Measurements from ENCODE around the gene AHR.

AHR gene

DNA sequence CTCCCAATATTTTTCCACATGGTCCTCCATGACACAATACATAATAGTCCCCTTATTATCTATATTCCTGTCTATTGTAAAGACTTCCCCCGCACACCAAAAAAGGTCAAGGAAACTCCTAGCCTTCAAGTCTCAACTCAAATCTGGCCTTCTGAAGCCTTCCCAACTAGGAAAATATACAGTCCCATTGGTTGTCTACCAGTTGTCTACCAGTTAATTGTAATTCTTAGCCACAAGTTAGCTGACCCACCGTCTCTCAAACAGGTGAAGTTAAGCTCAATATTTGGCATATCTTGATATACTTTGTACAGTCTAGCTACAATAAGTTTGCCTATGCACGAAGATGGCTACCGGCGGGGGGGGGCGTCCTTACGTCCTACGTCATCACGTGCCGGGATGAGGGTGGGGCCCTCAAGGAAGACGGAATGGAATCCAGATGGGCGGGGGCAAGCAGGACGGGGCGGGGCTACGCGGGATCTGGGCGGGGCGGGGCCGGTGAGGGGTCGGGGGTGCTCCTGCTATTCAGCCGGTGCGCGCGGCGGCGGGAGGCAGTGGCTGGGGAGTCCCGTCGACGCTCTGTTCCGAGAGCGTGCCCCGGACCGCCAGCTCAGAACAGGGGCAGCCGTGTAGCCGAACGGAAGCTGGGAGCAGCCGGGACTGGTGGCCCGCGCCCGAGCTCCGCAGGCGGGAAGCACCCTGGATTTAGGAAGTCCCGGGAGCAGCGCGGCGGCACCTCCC, at the start of gene AHR:
AHR (plus strand) TSS at position 551 of the 738 bp plus-strand sequence. CDS start 613 bp downstream, outside the sequence.
- peaks cover 4% of the 10 kb centered on the region for H3K4me1 ChIP-seq
- peaks cover 4% of the 10 kb centered on the region for H3K27me3 ChIP-seq (ENCODE audit: low read depth)
- in situ Hi-C loops (cut with MboI; ENCODE audit: low sequenced_read_pairs), result no loop called here
- peak; percentile 81 to 92 for DNase-seq (ENCODE audit: low spot score in 2 of 2)
- no peaks in the 10 kb centered on the region for H3K36me3 ChIP-seq (replicated peaks)
- H3K4me3 ChIP-seq, result peak within 1 kb of the TSS; percentile 48
- peaks cover 7% of the 10 kb centered on the region; the same call in 1 of the 2 replicates for H3K9me3 ChIP-seq

GRCh38 chr7:17253885-17254284, 44.6 kb upstream of the AHR start:
- in situ Hi-C loops (cut with MboI; ENCODE audit: low sequenced_read_pairs), result no loop called here

DNA sequence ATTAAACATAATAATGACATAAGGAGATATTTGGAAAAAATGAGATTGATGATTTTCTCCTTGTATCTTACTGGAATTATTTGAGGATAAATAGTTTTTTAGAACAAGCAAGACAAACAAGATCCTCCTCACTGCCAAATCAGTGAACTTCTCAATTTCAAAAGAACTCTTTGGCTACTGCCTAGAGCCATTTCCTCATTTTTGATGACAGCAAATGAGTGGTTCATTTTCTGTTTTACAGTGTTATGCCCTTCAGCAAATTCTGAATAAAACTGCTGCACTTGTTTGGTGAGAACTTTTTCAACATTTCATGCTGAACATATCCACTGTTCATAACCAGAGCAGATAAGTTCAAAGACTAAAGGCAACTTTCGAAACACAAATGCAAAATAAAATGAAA, 42.5 kb upstream of the AHR start:
- DNase-seq (ENCODE audit: low spot score in 2 of 2), result no peak
- Histone ChIP-seq H3K9me3 (no peaks in the 10 kb centered on the region), H3K27me3 (ENCODE audit: low read depth) (no peaks in the 10 kb centered on the region), H3K4me1 (no peaks in the 10 kb centered on the region), H3K4me3 (no peak overlapping the region), H3K36me3 (replicated peaks) (no peaks in the 10 kb centered on the region)
- in situ Hi-C loops (cut with MboI; ENCODE audit: low sequenced_read_pairs), result no loop called here

More at GRCh38 chr7:17253885-17254284, 44.6 kb upstream of the AHR start:
- Histone ChIP-seq H3K9me3 (no peaks in the 10 kb centered on the region), H3K36me3 (replicated peaks) (no peaks in the 10 kb centered on the region), H3K4me3 (no peak overlapping the region), H3K27me3 (ENCODE audit: low read depth) (no peaks in the 10 kb centered on the region), H3K4me1 (no peaks in the 10 kb centered on the region)
- no peak for DNase-seq (ENCODE audit: low spot score in 2 of 2)

- H3K36me3 ChIP-seq (replicated peaks), result no peaks in the 10 kb centered on the region
- in situ Hi-C loops (cut with MboI; ENCODE audit: low sequenced_read_pairs), result no loop called here
These were observed 42.1 kb upstream of the AHR start for GRCh38 chr7:17256375-17256774.

GRCh38 chr7:17266565-17266964, 31.9 kb upstream of the AHR start:
- no peaks in the 10 kb centered on the region for H3K36me3 ChIP-seq (replicated peaks)
- in situ Hi-C loops (cut with MboI; ENCODE audit: low sequenced_read_pairs), result no loop called here
- no peak overlapping the region for H3K4me3 ChIP-seq
- no peaks in the 10 kb centered on the region for H3K4me1 ChIP-seq
- no peaks in the 10 kb centered on the region; the same call in 1 of the 2 replicates for H3K9me3 ChIP-seq
- no peak for DNase-seq (ENCODE audit: low spot score in 2 of 2)
- H3K27me3 ChIP-seq (ENCODE audit: low read depth), result no peaks in the 10 kb centered on the region

More at GRCh38 chr7:17256375-17256774, 42.1 kb upstream of the AHR start:
- Histone ChIP-seq H3K27me3 (ENCODE audit: low read depth) (no peaks in the 10 kb centered on the region), H3K9me3 (no peaks in the 10 kb centered on the region), H3K4me3 (no peak overlapping the region), H3K4me1 (no peaks in the 10 kb centered on the region)
- no peak for DNase-seq (ENCODE audit: low spot score in 2 of 2)

- no peaks in the 10 kb centered on the region for H3K36me3 ChIP-seq (replicated peaks)
- no peak for DNase-seq (ENCODE audit: low spot score in 2 of 2)
- in situ Hi-C loops (cut with MboI; ENCODE audit: low sequenced_read_pairs), result no loop called here
- H3K4me3 ChIP-seq, result no peak overlapping the region
- no peaks in the 10 kb centered on the region; the same call in 1 of the 2 replicates for H3K9me3 ChIP-seq
- no peaks in the 10 kb centered on the region for H3K4me1 ChIP-seq
- peaks cover 3% of the 10 kb centered on the region for H3K27me3 ChIP-seq (ENCODE audit: low read depth)
These were observed 28.9 kb upstream of the AHR start for GRCh38 chr7:17269341-17270221.

DNA sequence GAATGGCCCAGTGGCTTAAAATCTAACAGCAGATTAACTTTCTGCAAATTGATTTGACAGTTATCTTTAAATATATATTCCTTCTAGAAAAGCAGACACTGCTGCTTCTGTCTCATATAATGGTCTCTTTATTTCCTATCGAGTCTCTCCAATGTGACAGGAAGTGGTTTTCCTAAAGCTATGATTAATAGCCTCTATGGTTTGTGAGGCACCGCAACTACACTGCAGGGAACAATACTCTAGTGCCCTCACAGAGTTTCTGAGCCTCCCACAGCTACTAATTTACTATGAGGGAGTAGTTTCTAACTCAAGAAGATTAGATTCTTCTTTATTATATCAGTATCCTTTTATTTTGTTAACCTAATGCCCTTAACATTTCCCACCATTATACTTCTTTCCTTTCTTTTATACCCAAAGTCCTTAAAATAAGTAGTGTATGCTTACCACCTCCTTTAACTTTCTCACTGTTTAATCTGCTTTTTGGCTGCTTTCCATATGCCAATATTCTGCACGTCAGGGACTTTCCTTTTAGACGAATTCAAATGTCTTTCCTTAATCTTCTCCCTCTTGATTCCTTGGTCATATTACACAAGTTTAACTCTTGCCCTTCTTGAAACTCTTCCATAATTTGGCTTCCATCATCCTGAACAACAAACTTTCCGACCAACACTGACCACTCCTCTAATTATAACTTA, 23.8 kb upstream of the AHR start:
- DNase-seq (ENCODE audit: low spot score in 2 of 2), result no peak
- H3K4me1 ChIP-seq, result no peaks in the 10 kb centered on the region
- H3K4me3 ChIP-seq, result no peak overlapping the region
- H3K27me3 ChIP-seq (ENCODE audit: low read depth), result peaks cover 10% of the 10 kb centered on the region
- no peaks in the 10 kb centered on the region for H3K9me3 ChIP-seq
- in situ Hi-C loops (cut with MboI; ENCODE audit: low sequenced_read_pairs), result no loop called here
- no peaks in the 10 kb centered on the region for H3K36me3 ChIP-seq (replicated peaks)

DNA sequence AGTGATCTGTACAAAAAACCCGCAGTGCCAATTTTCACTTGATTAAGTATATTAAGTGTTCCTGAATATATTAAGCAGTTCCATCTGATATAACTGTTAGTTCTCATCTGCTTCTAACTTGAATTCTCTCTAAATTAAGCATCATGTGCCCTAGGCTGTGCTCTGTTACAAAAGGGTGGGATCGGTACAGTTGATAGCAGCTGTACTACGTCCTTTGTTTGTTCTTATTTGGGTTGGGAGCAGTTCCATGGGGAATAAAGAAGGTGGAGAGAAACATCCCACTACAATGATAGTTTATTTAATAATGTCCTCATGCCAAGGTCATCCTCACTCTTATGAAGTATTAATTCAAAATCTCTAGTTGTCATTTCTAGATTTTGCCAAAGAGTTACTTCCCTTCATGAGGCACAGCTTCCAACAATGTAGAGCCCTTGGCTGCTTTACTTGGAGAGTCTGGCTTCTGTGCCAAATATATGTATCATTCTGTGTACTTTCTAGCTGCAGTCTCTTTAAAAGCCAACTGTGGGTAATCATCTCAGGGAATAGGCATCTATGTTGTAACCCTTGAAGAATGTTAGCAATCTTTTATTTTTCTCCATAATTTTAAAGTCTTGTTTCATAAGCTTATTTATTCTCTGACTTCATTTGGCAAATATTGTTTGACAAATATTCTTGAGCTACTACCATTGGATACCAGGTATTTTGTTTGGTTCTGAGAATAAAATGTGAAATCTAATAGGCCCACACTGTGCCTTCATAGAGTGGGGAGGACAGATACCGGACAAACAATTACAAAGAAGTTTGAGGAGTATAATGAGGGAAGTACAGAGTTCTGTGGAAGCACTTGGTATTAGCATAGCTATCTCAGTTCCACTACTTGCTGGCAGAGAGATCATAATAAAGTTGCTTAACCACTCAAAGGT, 22.4 kb upstream of the AHR start:
- Histone ChIP-seq H3K9me3 (no peaks in the 10 kb centered on the region), H3K4me3 (no peak overlapping the region), H3K27me3 (ENCODE audit: low read depth) (peaks cover 10% of the 10 kb centered on the region), H3K36me3 (replicated peaks) (no peaks in the 10 kb centered on the region), H3K4me1 (peaks cover 8% of the 10 kb centered on the region)
- no peak for DNase-seq (ENCODE audit: low spot score in 2 of 2)
- in situ Hi-C loops (cut with MboI; ENCODE audit: low sequenced_read_pairs), result no loop called here

GRCh38 chr7:17279061-17279460, 19.4 kb upstream of the AHR start:
- in situ Hi-C loops (cut with MboI; ENCODE audit: low sequenced_read_pairs), result no loop called here
- Histone ChIP-seq H3K4me1 (peaks cover 18% of the 10 kb centered on the region), H3K36me3 (replicated peaks) (no peaks in the 10 kb centered on the region)

DNA sequence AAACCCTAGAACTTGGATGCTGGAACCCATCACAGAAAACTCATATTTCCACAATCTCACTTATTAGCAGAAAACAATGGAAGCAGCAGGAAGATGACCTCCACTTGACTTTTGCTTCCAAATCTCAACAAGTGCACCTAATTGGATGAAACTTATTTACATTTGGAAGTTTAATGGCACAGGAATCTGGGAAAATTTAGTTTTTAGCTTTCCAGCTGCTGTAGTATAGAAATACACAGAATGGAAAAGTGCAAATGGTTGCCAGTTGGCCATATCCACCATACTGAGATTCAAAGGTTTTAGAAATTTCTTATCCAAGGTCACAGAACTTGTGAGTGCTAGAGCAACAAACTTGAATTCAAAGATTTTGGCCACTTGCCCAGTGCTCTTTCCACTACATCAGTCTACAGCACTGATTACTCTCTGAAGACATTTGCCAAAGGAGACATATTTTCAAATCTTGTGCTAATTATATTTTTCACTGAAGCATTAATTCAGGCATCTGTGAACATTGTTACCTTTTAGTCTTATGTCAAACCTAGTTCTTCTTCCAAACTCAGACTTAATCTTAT, 9.3 kb upstream of the AHR start:
- Histone ChIP-seq H3K4me1 (no peaks in the 10 kb centered on the region), H3K4me3 (no peak overlapping the region), H3K9me3 (no peaks in the 10 kb centered on the region), H3K27me3 (ENCODE audit: low read depth) (peaks cover 4% of the 10 kb centered on the region), H3K36me3 (replicated peaks) (no peaks in the 10 kb centered on the region)
- no peak for DNase-seq (ENCODE audit: low spot score in 2 of 2)
- in situ Hi-C loops (cut with MboI; ENCODE audit: low sequenced_read_pairs), result no loop called here

More at GRCh38 chr7:17279061-17279460, 19.4 kb upstream of the AHR start:
- peaks cover 6% of the 10 kb centered on the region; the same call in 1 of the 2 replicates for H3K27me3 ChIP-seq (ENCODE audit: low read depth)
- DNase-seq (ENCODE audit: low spot score in 2 of 2), result no peak
- H3K9me3 ChIP-seq, result no peaks in the 10 kb centered on the region
- no peak overlapping the region for H3K4me3 ChIP-seq

GRCh38 chr7:17292843-17293242, 5.6 kb upstream of the AHR start:
- peaks cover 4% of the 10 kb centered on the region; the same call in 1 of the 2 replicates for H3K9me3 ChIP-seq
- no peaks in the 10 kb centered on the region for H3K36me3 ChIP-seq (replicated peaks)
- in situ Hi-C loops (cut with MboI; ENCODE audit: low sequenced_read_pairs), result no loop called here
- H3K4me1 ChIP-seq, result no peaks in the 10 kb centered on the region; the same call in 1 of the 2 replicates
- peaks cover 8% of the 10 kb centered on the region for H3K27me3 ChIP-seq (ENCODE audit: low read depth)
- no peak for DNase-seq (ENCODE audit: low spot score in 2 of 2)
- no peak overlapping the region for H3K4me3 ChIP-seq

DNA sequence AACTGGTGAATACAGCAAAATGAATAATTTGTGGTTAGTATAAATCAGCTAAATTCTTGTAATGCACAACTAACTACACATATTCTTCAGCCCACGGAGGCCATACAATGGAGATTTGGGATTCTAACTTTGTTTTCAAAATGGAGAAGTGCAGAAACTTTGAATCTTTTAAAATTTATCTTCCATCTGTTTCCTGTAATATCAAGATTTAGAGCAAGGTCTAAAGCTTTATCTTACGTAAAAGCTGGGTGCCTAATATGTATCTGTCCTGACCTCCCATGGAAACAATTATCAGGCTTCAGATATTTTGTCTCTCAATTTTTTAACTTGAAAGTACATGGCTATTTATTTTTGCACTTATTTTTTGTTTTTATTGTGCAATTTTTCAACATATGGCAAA, 5.0 kb upstream of the AHR start:
- no peak for DNase-seq (ENCODE audit: low spot score in 2 of 2)
- in situ Hi-C loops (cut with MboI; ENCODE audit: low sequenced_read_pairs), result no loop called here
- Histone ChIP-seq H3K36me3 (replicated peaks) (no peaks in the 10 kb centered on the region), H3K4me1 (peaks cover 4% of the 10 kb centered on the region), H3K4me3 (no peak overlapping the region), H3K9me3 (peaks cover 7% of the 10 kb centered on the region; the same call in 1 of the 2 replicates), H3K27me3 (ENCODE audit: low read depth) (peaks cover 8% of the 10 kb centered on the region)

Data from HAP-1 (cell line).